ENCODE results near the gene SKP1. TPM values are rescaled to one million over a fixed set of nuclear protein-coding genes. Genes with fewer than 3 reads are reported as not detected.
"Not testable (repeated sequence)": the region's sequence is repeated elsewhere in the genome, so short reads cannot be mapped to it uniquely, and the experiment has no call there.

The SKP1 gene
- total and polyA plus RNA-seq, 9 donors, result 208 to 459 (median 376) TPM

DNA sequence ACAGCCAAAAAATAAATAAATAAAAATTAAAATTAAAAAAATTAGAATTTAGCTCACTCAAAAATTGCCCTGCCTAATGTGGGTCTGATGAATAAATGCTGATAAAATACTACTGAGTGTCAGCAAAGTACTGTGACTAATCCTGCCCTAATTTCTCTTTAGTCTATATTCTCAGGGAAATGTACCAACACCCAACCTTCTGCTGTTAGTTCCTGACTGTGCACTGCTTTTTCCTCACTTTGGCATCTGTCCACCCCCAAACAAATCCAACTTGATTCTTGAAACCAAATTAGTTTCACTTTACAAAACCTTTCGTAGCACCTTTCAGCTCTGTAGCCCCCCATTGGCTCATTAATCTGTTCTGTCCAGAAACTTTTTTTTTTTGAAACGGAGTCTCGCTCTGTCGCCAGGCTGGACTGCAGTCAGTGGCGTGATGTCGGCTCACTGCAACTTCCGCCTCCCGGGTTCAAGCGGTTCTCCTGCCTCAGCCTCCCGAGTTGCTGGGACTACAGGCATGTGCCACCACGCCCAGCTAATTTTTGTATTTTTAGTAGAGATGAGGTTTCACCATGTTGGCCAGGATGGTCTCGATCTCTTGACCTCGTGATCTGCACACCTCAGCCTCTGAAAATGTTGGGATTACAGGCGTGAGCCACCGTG lies 24.4 kb downstream of the SKP1 start:
- not testable (repeated sequence) for H3K4me1 ChIP-seq (ENCODE audit: control insufficient read depth, insufficient read depth, low read length); H3K27me3 ChIP-seq (ENCODE audit: control insufficient read depth, insufficient read depth, low read length); H3K27ac ChIP-seq (ENCODE audit: low read length); DNase-seq; H3K9me3 ChIP-seq (replicated peaks; ENCODE audit: control insufficient read depth, low read depth, low read length); H3K4me3 ChIP-seq (ENCODE audit: low read length)
- H3K36me3 ChIP-seq (ENCODE audit: control insufficient read depth, insufficient read depth, low read length), result peaks cover 55% of the 10 kb centered on the region
- WGBS (ENCODE audit: insufficient coverage), result 94% methylated on average over 11 of the region's 15 CpGs

DNA sequence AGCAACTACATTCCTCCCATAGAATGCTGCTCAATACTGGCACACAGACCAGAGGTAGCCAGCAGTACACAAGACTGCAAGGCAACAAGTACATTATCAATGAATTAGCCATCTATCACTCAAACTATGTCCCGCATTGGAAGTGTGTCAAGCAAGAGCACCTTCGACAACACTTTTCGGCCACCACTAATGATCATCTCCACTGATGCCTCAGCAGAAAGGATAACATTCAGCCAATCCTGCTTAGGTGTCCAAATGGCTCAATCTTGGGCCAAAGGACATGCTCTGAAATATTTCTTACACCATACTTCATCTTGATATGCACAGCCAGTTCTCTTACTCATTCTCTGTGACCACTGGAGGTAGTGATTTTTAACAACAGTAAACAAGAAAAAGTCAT lies 25.0 kb downstream of the SKP1 start:
- 100% methylated on average over 3 of the region's 3 CpGs for WGBS (ENCODE audit: insufficient coverage)
- H3K4me1 ChIP-seq (ENCODE audit: control insufficient read depth, insufficient read depth, low read length), result no peaks in the 10 kb centered on the region
- no peak overlapping the region for H3K27ac ChIP-seq (ENCODE audit: low read length)
- H3K9me3 ChIP-seq (replicated peaks; ENCODE audit: control insufficient read depth, low read depth, low read length), result no peaks in the 10 kb centered on the region
- no peaks in the 10 kb centered on the region for H3K27me3 ChIP-seq (ENCODE audit: control insufficient read depth, insufficient read depth, low read length)
- H3K4me3 ChIP-seq (ENCODE audit: low read length), result no peak overlapping the region
- no peak for DNase-seq
- peaks cover 55% of the 10 kb centered on the region for H3K36me3 ChIP-seq (ENCODE audit: control insufficient read depth, insufficient read depth, low read length)

DNA sequence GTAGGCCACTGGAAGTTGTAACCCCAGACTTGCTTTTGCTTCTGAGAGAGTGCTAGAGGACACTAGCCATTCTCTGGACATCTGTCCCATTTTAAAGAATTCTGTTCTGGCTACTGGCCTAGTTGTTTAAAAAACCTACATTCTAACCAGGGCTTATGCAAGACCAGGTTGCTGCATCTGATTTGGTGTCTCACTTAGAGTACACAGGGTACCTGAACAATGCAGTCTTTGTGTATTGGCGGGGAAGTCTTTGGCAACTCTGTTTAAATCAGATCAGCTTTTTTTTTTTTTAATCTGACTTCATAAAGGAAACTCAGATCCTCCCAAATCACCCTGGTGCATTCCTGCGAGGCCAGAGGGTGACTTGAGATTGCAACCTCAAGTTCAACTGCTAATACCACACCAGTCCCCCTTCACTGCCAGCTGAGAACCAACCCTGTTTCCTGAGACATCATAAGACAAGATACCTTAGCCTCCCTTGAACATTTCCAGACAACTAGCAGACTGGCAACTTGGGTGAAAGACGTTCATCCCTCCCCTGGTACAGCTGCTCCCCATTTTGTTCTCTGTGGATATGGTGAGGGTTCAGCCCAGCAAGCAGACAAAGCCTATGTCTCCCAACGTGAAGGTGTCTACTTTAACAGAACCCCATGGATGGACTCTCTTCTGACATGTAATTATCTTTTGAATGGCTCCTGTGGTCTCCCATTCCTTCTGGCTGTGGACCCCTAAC lies 27.0 kb downstream of the SKP1 start:
- no peak for DNase-seq
- Histone ChIP-seq H3K4me3 (ENCODE audit: low read length) (no peak overlapping the region), H3K27ac (ENCODE audit: low read length) (no peak overlapping the region), H3K4me1 (ENCODE audit: control insufficient read depth, insufficient read depth, low read length) (no peaks in the 10 kb centered on the region), H3K27me3 (ENCODE audit: control insufficient read depth, insufficient read depth, low read length) (no peaks in the 10 kb centered on the region), H3K36me3 (ENCODE audit: control insufficient read depth, insufficient read depth, low read length) (peaks cover 65% of the 10 kb centered on the region), H3K9me3 (replicated peaks; ENCODE audit: control insufficient read depth, low read depth, low read length) (no peaks in the 10 kb centered on the region)
- 80% methylated on average over 3 of the region's 4 CpGs for WGBS (ENCODE audit: insufficient coverage)

DNA sequence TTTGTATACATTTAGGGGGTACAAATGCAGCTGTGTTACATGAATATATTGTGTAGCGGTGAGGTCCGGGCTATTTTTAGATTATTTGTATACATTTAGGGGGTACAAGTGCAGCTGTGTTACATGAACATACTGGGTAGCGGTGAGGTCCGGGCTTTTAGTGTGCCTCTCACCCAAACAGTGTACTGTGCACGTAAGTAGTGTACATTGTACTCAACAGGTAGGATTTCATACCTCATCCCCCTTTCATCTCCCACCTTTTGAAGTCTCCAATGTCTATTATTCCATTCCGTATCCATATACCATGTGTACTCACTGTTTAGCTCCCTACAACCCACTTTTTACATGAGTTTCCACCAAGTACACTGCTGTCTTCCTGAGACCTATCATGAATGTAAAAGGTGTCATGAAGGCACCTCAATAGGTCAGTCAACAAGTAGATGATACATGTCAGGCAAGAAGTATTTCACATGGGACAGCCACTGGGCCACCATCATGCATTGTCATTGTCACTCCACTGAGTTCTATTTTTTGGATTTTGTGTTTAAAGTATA lies 27.7 kb downstream of the SKP1 start:
- H3K27me3 ChIP-seq (ENCODE audit: control insufficient read depth, insufficient read depth, low read length), result no peaks in the 10 kb centered on the region
- no peaks in the 10 kb centered on the region for H3K9me3 ChIP-seq (replicated peaks; ENCODE audit: control insufficient read depth, low read depth, low read length)
- WGBS (ENCODE audit: insufficient coverage), result 96% methylated on average over 3 of the region's 6 CpGs
- H3K4me3 ChIP-seq (ENCODE audit: low read length), result no peak overlapping the region
- H3K4me1 ChIP-seq (ENCODE audit: control insufficient read depth, insufficient read depth, low read length), result no peaks in the 10 kb centered on the region
- DNase-seq, result no peak
- no peak overlapping the region for H3K27ac ChIP-seq (ENCODE audit: low read length)
- peaks cover 72% of the 10 kb centered on the region for H3K36me3 ChIP-seq (ENCODE audit: control insufficient read depth, insufficient read depth, low read length)

DNA sequence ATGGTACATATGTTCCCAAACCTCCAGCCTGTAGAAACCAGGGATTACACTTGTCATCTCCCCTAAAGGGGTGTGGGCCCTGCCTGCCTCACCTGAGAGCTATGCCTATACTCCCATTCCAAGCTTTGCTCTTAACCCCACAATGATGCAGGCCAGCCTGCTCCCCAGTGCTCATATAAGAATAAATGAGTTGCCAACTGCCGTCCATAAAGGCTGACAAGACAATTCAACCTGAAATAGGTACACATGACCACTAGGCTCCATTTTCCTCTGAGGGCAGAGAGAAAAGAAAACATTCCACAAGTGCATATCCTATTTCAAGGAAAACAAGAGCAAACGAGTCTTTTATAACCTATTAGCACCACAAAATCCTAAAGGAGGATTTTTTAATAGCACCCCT lies 28.4 kb downstream of the SKP1 start:
- no peak for DNase-seq
- Histone ChIP-seq H3K4me1 (ENCODE audit: control insufficient read depth, insufficient read depth, low read length) (no peaks in the 10 kb centered on the region), H3K4me3 (ENCODE audit: low read length) (no peak overlapping the region), H3K27me3 (ENCODE audit: control insufficient read depth, insufficient read depth, low read length) (no peaks in the 10 kb centered on the region), H3K9me3 (replicated peaks; ENCODE audit: control insufficient read depth, low read depth, low read length) (no peaks in the 10 kb centered on the region), H3K27ac (ENCODE audit: low read length) (no peak overlapping the region), H3K36me3 (ENCODE audit: control insufficient read depth, insufficient read depth, low read length) (peaks cover 75% of the 10 kb centered on the region)
- WGBS (ENCODE audit: insufficient coverage), result no CpG with 5 or more reads among the region's 2 CpGs

DNA sequence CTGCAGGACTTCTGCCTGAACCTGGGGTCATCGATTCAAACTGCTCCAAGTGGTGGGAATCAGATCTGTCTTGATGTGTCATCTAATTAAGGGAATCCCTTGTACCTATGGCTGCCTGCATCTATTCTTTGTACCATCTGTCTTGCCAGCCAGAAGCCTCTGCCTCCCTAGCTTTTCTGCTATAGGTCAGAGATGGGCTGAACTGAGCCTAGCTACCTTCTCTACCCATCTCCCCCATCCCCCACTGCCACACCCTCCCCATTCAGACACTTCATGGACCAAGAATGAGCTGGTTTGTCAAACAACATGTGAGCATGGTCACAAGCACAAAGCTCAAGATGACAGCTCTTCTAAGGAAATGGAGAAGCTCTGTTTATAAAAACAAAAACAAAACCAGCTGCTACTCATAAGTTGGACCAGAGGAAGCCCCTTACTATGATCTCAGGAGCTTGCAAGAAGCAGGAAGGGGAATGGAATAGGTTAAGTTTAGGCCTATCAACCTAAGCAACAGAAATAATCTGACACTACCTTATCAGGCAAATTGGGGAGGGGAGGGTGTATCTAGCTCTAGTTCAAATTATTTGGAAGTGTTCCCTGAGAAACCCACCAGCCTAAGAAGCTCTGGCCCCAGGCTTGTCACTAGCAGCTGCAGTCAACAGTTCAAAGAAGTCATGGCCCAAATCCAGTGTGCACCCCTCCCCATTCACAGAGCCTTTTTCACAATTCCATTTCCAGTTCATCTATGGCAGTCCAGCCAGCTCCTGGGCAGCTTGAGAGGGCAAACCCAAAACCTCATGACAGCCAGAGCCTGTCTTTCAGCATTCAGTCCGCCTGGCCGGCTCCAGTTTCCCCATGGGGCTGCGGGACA lies 29.9 kb downstream of the SKP1 start:
- Histone ChIP-seq H3K4me1 (ENCODE audit: control insufficient read depth, insufficient read depth, low read length) (no peaks in the 10 kb centered on the region), H3K36me3 (ENCODE audit: control insufficient read depth, insufficient read depth, low read length) (peaks cover 75% of the 10 kb centered on the region), H3K27me3 (ENCODE audit: control insufficient read depth, insufficient read depth, low read length) (no peaks in the 10 kb centered on the region), H3K9me3 (replicated peaks; ENCODE audit: control insufficient read depth, low read depth, low read length) (no peaks in the 10 kb centered on the region), H3K4me3 (ENCODE audit: low read length) (no peak overlapping the region), H3K27ac (ENCODE audit: low read length) (no peak overlapping the region)
- no peak for DNase-seq
- WGBS (ENCODE audit: insufficient coverage), result 85% methylated on average over 4 of the region's 4 CpGs

DNA sequence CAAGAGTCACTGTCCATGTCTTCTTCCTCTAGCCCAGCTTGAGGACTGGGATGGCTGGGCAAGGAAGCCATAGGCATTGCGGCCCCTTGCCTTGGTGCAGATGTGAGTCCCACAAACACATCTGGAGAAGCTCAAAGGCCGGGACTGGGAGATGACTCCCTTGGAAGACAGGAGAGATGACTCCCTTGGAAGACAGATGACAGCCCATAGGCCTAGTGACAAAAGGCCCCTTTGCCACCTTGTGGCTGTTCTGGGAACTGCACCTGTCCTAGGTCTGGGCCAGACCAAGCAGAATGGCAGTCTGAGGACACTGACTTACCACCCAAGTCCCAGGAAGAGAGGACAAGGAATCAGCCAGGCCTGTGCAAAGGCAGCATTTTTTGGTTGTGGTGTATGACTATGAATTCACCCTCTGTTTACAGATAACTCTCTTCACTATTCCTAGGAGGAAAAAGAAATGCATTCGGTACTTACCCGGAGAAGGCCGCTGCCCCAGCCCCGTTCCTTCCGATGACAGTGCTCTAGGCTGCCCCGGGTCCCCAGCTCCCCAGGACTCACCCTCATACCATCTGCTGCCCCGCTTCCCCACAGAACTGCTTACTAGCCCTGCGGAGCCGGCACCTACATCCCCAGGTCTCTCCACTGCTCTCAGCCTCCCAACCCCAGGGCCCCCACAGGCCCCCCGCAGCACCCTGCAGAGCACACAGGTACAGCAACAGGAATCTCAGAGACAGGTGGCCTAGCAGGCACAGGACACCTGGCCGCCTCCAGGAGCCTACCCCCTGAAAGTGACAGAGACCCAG lies 30.8 kb downstream of the SKP1 start:
- Histone ChIP-seq H3K9me3 (replicated peaks; ENCODE audit: control insufficient read depth, low read depth, low read length) (no peaks in the 10 kb centered on the region), H3K27ac (ENCODE audit: low read length) (no peak overlapping the region), H3K4me3 (ENCODE audit: low read length) (no peak overlapping the region), H3K4me1 (ENCODE audit: control insufficient read depth, insufficient read depth, low read length) (peaks cover 2% of the 10 kb centered on the region), H3K36me3 (ENCODE audit: control insufficient read depth, insufficient read depth, low read length) (peaks cover 71% of the 10 kb centered on the region), H3K27me3 (ENCODE audit: control insufficient read depth, insufficient read depth, low read length) (no peaks in the 10 kb centered on the region)
- peak; percentile 68 for DNase-seq
- 81% methylated on average over 10 of the region's 13 CpGs for WGBS (ENCODE audit: insufficient coverage)

DNA sequence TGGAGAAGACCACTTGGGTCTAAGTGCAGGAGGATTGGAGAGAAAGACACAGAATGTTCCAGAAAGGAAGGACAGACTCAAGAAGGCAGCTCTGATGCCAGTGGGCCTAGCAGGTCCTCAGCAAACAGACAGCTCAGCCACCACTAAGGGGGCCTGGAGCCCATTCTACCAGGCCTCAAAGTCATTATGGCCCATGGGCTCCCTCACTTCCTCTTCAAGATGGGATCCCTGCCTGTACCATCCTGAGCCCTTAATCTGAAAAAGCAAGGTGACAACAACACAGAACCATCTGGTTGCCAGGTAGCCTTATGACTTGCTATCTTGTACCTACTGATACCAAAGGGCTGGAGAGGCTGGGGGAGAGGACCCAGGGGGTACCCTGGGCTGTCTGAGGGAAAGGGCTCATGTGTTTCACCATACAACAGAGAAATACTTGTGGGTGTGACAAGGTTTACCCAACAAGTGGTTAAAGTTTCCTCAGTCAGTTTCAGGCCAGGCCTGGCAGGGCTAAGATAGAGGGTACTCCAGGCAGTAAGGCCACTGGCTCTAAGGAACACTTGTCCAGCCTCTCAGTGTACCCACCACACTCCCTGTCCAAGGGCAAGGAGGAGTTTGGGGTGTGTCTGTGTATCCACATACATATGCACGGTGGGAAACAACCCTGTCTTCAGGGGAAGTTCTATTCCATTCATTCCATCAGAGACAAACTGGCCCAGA lies 31.6 kb downstream of the SKP1 start:
- Histone ChIP-seq H3K27ac (ENCODE audit: low read length) (no peak overlapping the region), H3K36me3 (ENCODE audit: control insufficient read depth, insufficient read depth, low read length) (peaks cover 69% of the 10 kb centered on the region), H3K9me3 (replicated peaks; ENCODE audit: control insufficient read depth, low read depth, low read length) (no peaks in the 10 kb centered on the region), H3K4me1 (ENCODE audit: control insufficient read depth, insufficient read depth, low read length) (peaks cover 7% of the 10 kb centered on the region), H3K4me3 (ENCODE audit: low read length) (no peak overlapping the region), H3K27me3 (ENCODE audit: control insufficient read depth, insufficient read depth, low read length) (no peaks in the 10 kb centered on the region)
- DNase-seq, result no peak
- no CpG with 5 or more reads among the region's 1 CpG for WGBS (ENCODE audit: insufficient coverage)
